G401 (cell line): ENCODE results near the gene ERICH6. TPM values are rescaled to one million over a fixed set of nuclear protein-coding genes. Genes with fewer than 3 reads are reported as not detected.
"Not testable (repeated sequence)": the region's sequence is repeated elsewhere in the genome, so short reads cannot be mapped to it uniquely, and the experiment has no call there.

Experiments used
- DNase-seq: peaks from one replicate; pipeline ENCODE4 v3.0.0-alpha.2; 2015; ENCODE audit warnings: low spot score
- in situ Hi-C: cut with HindIII; loops from 2 replicates; pipeline ENCODE4 v1.10.0; 2016; ENCODE audit warnings: low sequenced_read_pairs, mixed read lengths
- total RNA-seq: library from RNA; depleted of rRNA; stranded (reverse); fragments of >200 nt; shearing (Covaris generic); gene quantifications from 2 replicates; pipeline ENCODE4 v1.2.3, GENCODE V29; 2014; rRNA removed

ERICH6 gene
- total RNA-seq, 1 experiment from 2014 or later, result not detected

DNA sequence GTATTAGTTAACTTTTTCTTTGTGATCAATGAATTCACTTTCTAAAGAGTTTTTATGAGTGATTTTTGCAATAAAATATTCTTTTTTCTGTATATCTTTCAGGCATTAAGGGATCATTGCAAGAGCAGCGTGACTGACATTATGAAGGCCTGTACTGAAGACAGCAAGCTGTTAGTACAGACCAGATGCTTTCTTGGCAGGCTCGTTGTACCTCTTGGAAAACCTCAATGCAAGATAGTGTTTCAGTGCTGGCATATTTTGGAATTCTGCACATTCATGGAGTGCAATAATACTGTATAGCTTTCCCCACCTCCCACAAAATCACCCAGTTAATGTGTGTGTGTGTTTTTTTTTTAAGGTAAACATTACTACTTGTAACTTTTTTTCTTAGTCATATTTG, 76.2 kb downstream of the ERICH6 start:
- in situ Hi-C loops, result no loop called here
- DNase-seq, result no peak

DNA sequence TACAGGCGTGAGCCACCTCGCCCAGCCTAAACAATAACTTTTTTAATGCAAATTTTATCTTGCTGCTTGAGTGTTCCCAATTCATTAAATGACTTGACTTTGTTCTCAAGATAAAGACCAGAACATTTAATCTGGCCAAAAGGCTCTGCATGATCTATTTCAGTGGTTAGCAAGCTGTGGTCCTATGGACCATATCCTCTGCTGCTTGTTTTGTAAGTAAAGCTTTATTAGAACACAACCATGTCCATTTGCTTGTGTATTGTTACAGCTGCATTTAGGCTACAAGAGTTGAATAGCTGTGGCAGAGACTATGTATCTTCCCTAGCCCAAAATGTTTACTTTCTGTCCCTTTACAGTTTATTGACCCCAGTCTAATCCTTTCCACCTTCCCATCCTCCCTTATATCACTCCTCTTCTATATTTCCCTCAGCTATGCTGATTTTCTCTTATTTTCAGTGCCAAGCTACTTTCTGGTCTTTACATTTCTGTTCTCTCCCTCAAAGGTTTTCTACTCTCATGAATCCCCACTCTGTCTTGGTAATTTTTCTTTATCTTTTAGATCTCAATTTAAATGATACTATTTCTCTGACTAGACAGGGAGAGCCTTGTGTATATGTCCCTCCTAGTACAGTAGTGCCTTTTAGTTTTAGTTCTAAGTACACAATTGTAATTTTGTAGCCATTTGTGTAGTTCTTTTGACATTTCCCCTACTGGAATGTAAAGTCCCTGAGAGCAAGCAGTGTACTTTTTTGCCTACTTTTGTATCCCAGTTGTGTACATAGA, 77.4 kb downstream of the ERICH6 start:
- no peak for DNase-seq
- in situ Hi-C loops, result no loop called here

DNA sequence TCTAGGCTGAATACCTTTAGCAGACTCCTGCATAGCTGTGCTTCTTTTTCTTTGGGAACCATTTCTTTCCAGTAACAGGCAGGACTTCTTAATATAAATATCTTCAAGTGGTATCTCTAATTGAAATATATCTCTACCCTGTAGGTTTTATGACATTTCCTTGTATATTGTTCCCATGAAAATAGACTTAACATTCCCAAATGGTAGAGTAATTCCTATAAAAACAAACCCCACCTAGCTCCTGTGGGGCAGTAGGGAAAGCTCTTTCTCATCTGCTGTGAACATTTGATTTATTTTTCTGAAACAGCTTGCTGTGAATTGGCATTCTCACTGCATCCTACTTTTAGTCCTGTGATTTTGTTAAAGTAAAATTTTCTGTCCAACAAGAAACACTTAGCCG, 79.8 kb downstream of the ERICH6 start:
- in situ Hi-C loops, result no loop called here

DNA sequence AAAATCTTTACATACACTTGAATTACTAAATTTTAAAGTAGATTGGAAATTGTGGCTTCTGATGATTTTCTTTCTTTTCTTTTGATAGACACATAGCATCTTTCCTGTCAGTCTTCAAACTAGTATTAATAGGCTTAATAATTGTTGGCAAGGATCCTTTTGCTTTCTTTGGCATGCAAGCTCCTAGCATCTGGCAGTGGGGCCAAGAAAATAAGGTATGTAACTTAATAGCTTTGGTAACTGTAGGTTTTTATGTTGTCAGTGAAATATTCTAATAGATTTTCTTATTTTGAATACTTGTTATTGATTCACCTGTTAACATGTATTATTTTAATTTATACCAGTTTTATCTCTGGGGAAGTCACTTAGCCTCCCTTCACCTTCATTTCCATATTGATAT, 80.8 kb downstream of the ERICH6 start:
- in situ Hi-C loops, DNase-seq: not testable (repeated sequence)

More for the DNA sequence above, 79.8 kb downstream of the ERICH6 start:
- DNase-seq, result no peak

DNA sequence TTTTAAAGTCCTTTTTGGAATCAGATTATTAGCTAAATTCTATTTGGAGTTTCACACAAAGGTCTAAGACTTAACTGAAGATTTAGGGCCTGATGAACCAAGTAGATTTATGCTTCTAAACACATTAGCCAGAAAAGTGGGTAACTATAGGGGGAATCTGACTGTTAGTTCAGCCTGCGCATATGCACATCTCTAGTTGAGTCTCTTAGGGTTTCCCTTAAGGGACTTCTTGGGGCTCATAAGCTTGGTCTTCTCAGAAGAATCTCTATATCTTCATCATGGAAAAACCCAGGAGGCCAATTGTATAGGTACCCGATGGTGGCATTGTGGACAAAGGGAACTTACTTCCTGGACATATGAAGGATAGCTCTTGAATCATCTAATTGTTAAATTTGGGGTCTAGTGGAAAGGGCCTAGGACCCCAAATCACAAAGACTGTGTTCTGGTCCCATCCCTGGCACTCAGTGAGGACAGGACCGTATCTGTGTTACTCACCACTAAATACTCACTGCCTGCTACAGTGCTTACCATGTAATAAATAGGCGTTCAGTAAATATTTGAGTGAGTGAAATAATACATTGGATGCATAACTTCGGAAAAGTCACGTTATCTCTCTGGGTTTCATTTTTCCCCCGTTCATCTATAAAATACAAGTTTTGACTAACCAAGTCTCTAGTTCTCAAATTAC, 83.6 kb downstream of the ERICH6 start:
- in situ Hi-C loops, result no loop called here
- DNase-seq, result no peak

DNA sequence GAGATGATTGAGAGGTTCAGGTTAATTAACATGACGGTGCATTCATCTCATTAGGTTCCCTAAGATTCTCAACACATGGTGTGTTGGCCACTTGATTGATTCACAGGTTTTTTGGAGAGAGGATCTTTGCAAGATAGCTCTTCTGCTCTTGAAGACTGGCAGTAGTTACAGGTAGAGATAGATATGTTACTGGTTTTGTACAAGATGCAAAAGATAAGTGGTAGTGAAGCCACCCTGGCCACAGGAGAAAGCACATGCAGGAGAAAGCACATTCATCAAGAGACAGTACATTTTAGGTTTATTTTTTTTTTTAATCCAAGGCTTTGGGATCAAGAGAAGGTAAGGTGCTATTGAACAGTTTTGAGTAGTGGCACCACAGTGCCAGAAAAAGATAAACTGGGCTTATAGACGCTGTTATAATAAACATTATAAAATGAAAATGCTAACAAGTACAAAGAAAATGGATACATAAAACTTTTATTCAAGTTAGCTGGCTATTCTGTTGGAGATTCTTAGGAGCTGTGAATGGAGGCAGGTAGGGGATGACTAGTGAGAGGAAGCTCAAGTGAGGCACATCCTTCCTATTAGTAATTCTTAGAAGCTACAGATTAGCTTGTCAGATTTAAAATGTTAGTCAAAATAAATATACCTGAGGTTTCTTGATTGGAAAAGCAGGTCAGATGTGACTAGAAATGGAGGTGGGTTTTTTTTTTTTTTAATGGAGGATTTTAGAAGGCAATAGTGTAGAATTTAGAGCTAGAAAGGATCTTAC, 89.8 kb downstream of the ERICH6 start:
- no peak for DNase-seq
- in situ Hi-C loops, result no loop called here

DNA sequence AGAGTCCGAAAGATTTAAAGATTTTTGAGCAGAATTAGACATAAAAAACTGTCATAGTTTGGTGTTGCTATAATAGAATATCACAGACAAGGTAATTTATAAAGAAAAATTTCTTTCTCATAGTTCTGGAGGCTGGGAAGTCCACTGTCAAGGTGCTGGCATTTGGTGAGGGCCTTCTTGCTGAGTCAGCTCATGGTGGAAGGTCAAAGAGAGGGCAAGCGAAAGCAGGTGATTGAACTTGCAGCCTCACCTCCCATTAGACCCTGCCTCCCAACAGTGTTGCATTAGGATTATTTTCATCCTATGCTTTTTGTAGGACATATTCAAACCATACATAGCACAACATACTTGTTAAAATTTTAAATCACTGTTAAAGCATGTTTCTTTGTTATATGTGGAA, 90.7 kb downstream of the ERICH6 start:
- in situ Hi-C loops, result no loop called here
- DNase-seq, result no peak

DNA sequence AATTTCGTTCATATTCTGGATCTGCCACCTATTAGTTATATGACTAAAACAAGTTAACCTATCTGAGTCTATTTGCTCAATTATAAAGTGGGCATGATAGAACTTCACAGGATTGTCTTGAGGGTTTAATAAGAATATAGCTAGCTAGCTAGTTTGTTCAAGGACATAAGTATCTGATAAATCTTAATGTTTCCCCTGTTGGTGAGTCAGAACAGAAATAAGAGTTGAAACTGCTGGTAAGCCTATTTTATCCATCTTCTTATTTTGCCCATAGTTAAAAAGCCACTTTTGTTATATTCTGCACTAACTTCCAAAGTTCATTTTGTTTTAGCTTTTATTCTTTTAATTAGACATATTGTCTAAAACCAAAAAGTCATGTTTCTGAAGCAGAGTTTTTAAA, 91.2 kb downstream of the ERICH6 start:
- in situ Hi-C loops, result no loop called here
- DNase-seq, result no peak

DNA sequence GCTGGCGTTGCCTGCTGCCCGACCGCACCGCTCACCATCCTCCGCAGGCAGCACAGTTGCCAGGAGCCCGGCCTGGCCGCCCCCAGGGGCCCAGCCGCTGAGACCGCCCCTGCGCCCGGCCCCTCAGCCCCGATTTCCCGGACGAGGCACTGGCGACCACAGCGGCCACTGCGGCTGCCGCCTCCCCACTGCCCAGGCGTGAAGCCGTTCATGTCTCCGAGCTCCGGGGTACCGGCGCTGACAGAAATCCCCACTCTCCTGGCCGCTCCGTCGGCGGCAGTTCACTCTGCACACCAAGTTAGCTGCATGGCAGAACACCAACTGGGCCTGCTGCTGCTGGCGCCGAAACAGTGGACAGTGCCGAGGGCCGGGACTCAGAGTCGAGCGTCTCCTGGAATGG, 92.1 kb downstream of the ERICH6 start:
- DNase-seq, result no peak

DNA sequence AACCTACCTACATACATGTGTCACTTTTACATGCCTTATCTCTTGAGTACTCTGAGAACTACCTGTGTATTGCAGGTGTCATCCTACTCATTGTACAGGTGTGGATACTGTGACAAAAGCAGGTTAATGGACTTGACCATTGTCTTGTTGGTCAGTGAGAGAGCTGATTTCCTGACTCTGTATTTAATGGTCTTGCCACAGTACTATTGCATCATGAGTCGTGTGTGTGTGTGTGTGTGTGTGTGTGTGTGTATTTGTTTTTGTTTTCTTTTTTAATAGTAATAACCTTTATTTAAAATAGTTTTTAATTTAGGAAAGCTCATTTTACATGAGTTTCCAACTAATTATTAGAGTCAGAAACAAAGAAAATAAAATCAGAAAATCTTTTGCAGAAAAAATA, 92.9 kb downstream of the ERICH6 start:
- in situ Hi-C loops, result no loop called here
- no peak for DNase-seq

More for the DNA sequence above, 92.1 kb downstream of the ERICH6 start:
- in situ Hi-C loops, result no loop called here

DNA sequence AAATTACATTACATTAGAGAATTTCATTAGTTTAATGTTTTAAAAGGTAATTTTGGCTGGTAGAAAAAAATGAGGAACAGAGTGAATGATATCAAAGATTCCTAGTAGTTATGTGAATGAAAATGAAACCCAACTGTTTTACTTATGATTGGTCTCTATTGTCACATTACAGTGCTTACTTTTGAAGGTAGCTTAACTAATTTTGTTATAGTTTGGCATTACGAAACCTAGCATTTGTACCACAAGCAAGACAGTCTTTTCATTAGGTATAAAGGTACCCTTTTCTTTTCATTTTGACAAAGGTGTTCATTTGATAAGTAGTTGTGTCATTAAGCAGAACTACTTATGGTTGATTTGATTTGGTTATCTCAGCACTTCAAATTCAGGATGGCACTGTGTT, 93.7 kb downstream of the ERICH6 start:
- no peak for DNase-seq
- in situ Hi-C loops, result no loop called here

Other genes starting within 250 kb of the ERICH6 start
- gene SERP1, start 157.4 kb downstream of the ERICH6 start, total RNA-seq, result 66.4 and 75.1 TPM in 2 replicates
- 196 and 269 TPM in 2 replicates for gene EIF2A, start 157.1 kb downstream of the ERICH6 start, total RNA-seq
- gene SELENOT, start 100.6 kb downstream of the ERICH6 start, total RNA-seq, result 75.1 and 130 TPM in 2 replicates
- gene SIAH2, start 59.2 kb upstream of the ERICH6 start, total RNA-seq, result 20.7 and 36.6 TPM in 2 replicates
- gene MINDY4B, start 201.5 kb upstream of the ERICH6 start, total RNA-seq, result not detected in 2 replicates